Brain microvascular endothelial cell (primary cell): ENCODE results near the gene LDAH.
A peak's percentile ranks its signal among the peaks of the same experiment; 100 is the strongest.

Experiments used
- DNase-seq: peaks from one replicate; pipeline ENCODE4 v3.0.0-alpha.2; 2020
- H3K27ac ChIP-seq: fragments of 250-450 bp; sonication (Bioruptor Pico); 2 replicates; pipeline ENCODE4 v1.5.1; 2020; ENCODE audit warnings: mild to moderate bottlenecking, moderate library complexity
- H3K27me3 ChIP-seq: fragments of 250-450 bp; sonication (Bioruptor Pico); replicated peaks from 2 replicates; pipeline ENCODE4 v1.5.1; 2020; ENCODE audit warnings: mild to moderate bottlenecking
- H3K36me3 ChIP-seq: fragments of 250-450 bp; sonication (Bioruptor Pico); replicated peaks from 2 replicates; pipeline ENCODE4 v1.5.1; 2020; ENCODE audit warnings: mild to moderate bottlenecking
- H3K4me3 ChIP-seq: 2 replicates; pipeline ENCODE4 v1.5.1; 2011; ENCODE audit warnings: low read depth, mild to moderate bottlenecking, control low read depth, low read length, moderate library complexity
- in situ Hi-C: cut with HindIII; loops from 2 replicates; pipeline ENCODE4 v1.10.0; 2017; ENCODE audit warnings: low sequenced_read_pairs, low pct_ligation_motif_present
- TF ChIP-seq, protein P1 (sequence below): IDR thresholded peaks from 2 replicates; pipeline ENCODE4 v1.5.1; 2011; ENCODE audit warnings: low read depth, mild to moderate bottlenecking, moderate library complexity, low read length, control low read depth, inconsistent platforms; ENCODE audit errors: missing control alignments

LDAH gene

DNA sequence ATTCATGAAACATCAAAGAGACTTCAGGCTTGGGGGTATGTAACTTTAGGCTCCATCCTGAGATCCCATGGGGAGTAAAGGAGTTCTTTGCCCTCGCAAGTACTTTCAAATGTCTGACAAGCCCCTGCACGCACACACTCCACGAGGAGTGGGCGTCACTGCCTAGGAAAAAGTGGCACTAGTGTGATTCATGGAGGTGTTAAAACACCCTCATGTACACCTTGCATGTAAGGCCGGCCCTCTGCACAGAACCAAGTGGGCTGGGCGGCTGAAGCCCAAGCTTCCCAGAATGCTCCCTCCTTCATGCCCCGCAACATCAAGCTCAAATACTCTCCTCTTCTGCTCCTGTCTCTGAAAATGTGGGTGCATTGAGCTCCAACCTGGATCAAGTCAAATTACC lies 179.8 kb downstream of the LDAH start:
- Histone ChIP-seq H3K4me3 (no peak overlapping the region), H3K36me3 (peaks cover 4% of the 10 kb centered on the region), H3K27ac (no peak overlapping the region), H3K27me3 (no peaks in the 10 kb centered on the region)
- in situ Hi-C loops = loop anchor here (25.0 kb wide), 1 partner anchor 231 kb away; no protein-coding TSS in a partner anchor
- TF ChIP-seq, protein P1, sequence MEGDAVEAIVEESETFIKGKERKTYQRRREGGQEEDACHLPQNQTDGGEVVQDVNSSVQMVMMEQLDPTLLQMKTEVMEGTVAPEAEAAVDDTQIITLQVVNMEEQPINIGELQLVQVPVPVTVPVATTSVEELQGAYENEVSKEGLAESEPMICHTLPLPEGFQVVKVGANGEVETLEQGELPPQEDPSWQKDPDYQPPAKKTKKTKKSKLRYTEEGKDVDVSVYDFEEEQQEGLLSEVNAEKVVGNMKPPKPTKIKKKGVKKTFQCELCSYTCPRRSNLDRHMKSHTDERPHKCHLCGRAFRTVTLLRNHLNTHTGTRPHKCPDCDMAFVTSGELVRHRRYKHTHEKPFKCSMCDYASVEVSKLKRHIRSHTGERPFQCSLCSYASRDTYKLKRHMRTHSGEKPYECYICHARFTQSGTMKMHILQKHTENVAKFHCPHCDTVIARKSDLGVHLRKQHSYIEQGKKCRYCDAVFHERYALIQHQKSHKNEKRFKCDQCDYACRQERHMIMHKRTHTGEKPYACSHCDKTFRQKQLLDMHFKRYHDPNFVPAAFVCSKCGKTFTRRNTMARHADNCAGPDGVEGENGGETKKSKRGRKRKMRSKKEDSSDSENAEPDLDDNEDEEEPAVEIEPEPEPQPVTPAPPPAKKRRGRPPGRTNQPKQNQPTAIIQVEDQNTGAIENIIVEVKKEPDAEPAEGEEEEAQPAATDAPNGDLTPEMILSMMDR = no peak
- DNase-seq = no peak

DNA sequence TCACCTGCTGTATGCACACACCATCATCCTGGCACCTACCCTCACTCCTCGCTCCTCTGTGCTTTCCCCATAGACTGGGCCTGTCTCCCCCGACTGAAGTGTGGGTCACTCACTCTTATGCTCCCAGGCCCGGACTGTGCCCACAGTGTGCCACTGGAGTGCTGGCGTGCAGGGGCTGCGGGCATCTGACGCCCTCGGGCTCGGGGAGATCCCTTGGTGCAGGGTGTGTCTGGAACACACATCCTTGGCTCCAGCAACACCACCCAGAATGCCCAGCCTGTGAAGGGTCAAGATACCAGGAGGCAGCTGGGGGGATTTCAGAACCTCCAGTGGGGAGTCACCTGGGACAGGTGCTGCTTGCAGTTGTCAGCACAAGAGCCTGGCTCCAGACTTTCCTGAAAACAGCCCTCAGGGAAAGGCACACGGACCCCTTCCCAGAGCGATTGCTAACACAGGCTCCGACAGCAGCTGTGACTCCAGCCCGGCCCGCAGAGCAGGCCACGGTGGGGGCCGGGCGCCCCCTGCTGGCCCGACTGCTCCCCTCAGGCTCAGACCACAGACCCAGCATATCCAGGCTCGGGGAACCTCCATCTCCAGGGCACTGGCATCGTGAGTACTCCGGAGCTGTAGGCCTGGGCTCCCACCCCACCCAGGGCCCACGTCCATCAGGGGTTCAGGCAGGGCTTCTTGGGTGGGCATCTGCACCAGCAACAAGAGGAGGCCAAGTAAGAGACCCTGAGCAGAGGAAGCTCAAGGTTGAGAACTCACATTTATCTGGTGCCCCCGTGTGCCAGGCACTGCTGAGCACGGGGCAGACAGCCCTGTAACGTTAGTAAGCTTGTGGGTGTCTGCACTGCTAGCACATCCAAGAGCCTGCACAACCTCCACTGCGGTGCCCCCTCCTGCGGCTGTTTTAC lies 180.6 kb downstream of the LDAH start:
- Histone ChIP-seq H3K36me3 (peaks cover 4% of the 10 kb centered on the region), H3K4me3 (no peak overlapping the region), H3K27ac (peak overlapping the region; percentile 38), H3K27me3 (no peaks in the 10 kb centered on the region)
- TF ChIP-seq, protein P1 = peak; percentile 97
- peak; percentile 74 for DNase-seq
- in situ Hi-C loops = loop anchor here (25.0 kb wide), 1 partner anchor 230 kb away; no protein-coding TSS in a partner anchor

DNA sequence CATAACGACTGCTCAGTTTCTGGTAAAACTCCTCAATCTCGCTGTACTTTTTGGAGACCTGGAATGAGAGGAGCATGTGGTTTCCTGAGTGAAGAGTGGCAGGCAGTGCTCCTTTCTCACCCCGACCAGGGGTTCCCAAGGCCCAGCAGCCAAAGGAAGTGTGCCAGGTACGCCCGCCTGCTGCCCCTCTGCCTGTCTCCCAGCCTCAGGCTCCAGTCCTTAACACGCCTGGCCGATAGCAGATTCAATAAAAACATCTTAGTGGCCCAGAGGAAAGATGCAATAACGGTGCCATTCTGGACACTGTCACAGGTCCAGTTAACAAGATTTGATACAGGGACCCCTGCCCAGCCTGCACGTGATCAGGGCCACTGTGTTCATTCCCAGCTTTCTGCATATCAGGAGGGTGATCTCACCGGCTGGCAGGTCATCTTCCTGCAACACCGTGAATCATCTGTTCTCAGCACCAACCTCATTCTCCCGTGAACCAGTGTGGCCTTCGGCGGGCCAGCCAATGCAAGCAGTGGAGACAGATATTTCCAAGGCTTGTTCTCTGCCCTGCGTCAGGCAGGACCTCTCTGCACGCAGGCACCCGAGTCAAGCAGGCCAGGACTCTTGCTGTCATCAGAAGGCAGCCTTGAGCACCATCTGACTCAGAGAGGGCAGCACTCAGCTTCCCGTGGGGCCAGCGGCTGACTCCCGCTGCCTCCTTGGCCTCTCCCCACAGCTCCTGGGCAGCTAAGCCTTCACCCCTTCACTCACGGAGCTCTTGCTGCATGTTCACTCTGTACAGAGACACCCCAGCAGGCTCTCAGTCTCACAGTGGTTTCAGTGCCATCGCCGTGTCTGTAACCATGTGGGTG lies 181.5 kb downstream of the LDAH start:
- in situ Hi-C loops = loop anchor here (25.0 kb wide), 1 partner anchor 229 kb away; no protein-coding TSS in a partner anchor
- TF ChIP-seq, protein P1 = no peak
- Histone ChIP-seq H3K4me3 (no peak overlapping the region), H3K27me3 (no peaks in the 10 kb centered on the region), H3K36me3 (peaks cover 4% of the 10 kb centered on the region), H3K27ac (peak overlapping the region; percentile 38)
- DNase-seq = peak; percentile 81

DNA sequence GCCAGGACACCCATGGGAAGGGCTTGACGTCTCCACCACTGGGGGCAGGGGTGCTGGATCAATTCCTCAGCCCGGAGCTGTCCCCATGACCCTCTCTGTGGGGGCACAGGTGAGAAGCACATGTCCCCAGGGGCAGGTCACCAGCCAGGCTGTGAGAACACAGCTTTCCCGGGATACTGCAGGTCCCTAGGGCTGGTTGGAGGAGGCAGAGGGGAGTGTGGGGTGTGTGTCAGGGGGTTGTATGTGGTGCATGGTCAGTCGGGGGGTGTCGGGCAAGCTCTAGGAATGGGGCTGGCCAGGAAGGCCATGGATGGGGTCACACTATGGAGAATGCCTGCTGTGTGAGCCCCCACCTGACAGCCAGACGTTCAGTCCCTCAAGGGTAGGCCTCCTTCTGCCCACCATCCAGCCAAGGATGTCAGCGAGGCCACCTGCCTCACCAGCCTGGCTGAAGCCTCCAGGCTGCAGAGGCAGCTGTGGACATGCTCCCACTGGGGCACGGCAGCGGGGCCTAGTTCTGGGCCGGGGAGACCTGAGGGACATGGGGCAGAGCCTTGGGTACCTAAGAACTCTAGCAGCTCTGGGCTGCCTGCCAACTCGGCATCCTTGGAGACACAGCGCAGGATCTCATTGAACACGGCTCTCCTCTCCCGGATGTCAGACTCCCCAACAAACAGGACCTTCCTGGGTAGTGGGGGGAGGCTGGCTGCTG lies 182.3 kb downstream of the LDAH start:
- in situ Hi-C loops = loop anchor here (25.0 kb wide), 1 partner anchor 228 kb away; no protein-coding TSS in a partner anchor
- TF ChIP-seq, protein P1 = no peak
- Histone ChIP-seq H3K27ac (no peak overlapping the region), H3K4me3 (no peak overlapping the region), H3K27me3 (no peaks in the 10 kb centered on the region), H3K36me3 (peaks cover 4% of the 10 kb centered on the region)
- DNase-seq = no peak

DNA sequence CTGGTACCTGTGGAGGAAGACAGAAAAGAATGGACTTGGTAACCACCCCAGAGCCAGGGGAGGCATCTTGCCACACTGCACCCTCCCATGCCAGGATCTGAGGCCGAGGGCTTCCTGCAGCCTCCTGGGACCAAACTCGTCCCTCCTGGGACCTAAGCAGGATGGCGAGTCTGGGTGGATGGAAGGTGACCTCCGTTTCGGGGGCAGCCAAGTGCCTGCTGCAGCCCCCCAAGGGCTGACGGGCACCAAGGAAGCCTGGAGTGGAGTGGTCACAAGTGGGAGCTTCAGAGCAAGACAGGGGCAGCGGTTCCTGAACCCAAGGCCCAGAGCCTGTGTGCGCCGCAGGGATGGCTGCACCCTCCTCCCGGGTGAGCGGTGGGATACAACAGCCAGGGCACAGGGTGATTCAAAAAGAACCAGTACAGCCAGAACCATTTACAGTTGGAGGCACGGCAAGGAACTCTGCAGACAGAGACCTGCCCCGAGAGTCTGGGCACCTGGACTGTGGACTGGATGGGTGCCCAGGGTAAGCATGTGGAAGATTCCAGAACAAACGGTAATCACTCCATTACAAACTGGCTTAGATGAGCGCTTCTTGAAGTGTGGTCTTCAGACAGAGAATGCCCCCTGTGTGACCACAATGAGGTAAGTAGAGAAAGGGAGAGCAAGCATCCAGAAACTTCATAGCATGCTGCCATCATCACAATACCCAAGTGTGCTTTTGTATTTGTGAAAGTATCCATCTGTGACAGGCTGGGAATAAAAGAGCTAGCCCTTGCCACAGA lies 184.1 kb downstream of the LDAH start:
- H3K27me3 ChIP-seq = no peaks in the 10 kb centered on the region
- H3K4me3 ChIP-seq = no peak overlapping the region
- no peak overlapping the region for H3K27ac ChIP-seq
- in situ Hi-C loops = loop anchor here (25.0 kb wide), 1 partner anchor 227 kb away; no protein-coding TSS in a partner anchor
- TF ChIP-seq, protein P1 = no peak
- H3K36me3 ChIP-seq = peaks cover 4% of the 10 kb centered on the region
- no peak for DNase-seq
